GM12891 (cell line): Measurements from ENCODE around the gene UGCG.
"Not testable (repeated sequence)": the region's sequence is repeated elsewhere in the genome, so short reads cannot be mapped to it uniquely, and the experiment has no call there.

Experiments
- POLR2A ChIP-seq: IDR thresholded peaks from 2 replicates; pipeline ENCODE4 v1.6.1; 2011; ENCODE audit warnings: low read depth, low read length, control low read depth
- POLR2AphosphoS5 ChIP-seq: IDR thresholded peaks from 2 replicates; pipeline ENCODE4 v1.6.1; 2011; ENCODE audit warnings: low read depth, low read length, control low read depth

- not testable (repeated sequence) for TF ChIP-seq POLR2A, POLR2AphosphoS5
These were observed 21.3 kb upstream of the UGCG start for GRCh38 chr9:111875291-111875690.
